Measurements from ENCODE around the gene ENOSF1. TPM values are rescaled to one million over a fixed set of nuclear protein-coding genes. Genes with fewer than 3 reads are reported as not detected.

Gene ENOSF1
- total and polyA plus RNA-seq, 8 donors: 27.1 to 69.2 (median 46.7) TPM

DNA sequence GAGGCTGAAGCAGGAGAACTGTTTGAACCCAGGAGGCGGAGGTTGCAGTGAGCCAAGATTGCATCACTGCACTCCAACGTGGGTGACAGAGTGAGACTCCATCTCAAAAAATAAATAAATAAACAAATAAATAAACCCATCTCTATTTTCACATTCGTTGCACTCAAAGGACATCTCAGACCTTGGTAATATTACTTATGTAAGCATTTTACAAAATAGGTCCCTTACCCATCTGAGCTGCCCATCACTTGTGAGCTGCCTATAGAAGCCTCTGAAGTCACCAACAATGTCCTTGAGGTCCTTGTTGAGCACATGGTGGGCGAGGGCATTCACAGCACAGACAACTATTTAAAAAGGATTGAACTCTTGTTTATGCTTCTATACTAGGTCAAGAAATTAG is 15.4 kb downstream of the ENOSF1 start:
- intact Hi-C loops (cut with DNase I): no loop called here
- peaks cover 0 to 22% (median 0%) of the 10 kb centered on the region in 3 donors for H3K36me3 ChIP-seq
- H3K4me1 ChIP-seq: no peaks in the 10 kb centered on the region
- no peak overlapping the region for H3K27ac ChIP-seq
- WGBS, 2 donors: 96 to 98% methylated on average over 4 of the region's 4 CpGs
- no peak for ATAC-seq
- DNase-seq: no peak
- no peak overlapping the region for H3K4me3 ChIP-seq
- no peaks in the 10 kb centered on the region for H3K27me3 ChIP-seq
- no peaks in the 10 kb centered on the region for H3K9me3 ChIP-seq
- TF ChIP-seq, protein P1, sequence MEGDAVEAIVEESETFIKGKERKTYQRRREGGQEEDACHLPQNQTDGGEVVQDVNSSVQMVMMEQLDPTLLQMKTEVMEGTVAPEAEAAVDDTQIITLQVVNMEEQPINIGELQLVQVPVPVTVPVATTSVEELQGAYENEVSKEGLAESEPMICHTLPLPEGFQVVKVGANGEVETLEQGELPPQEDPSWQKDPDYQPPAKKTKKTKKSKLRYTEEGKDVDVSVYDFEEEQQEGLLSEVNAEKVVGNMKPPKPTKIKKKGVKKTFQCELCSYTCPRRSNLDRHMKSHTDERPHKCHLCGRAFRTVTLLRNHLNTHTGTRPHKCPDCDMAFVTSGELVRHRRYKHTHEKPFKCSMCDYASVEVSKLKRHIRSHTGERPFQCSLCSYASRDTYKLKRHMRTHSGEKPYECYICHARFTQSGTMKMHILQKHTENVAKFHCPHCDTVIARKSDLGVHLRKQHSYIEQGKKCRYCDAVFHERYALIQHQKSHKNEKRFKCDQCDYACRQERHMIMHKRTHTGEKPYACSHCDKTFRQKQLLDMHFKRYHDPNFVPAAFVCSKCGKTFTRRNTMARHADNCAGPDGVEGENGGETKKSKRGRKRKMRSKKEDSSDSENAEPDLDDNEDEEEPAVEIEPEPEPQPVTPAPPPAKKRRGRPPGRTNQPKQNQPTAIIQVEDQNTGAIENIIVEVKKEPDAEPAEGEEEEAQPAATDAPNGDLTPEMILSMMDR (IDR thresholded peaks at IDR 0.05): no peak
- no peak for FAIRE-seq

DNA sequence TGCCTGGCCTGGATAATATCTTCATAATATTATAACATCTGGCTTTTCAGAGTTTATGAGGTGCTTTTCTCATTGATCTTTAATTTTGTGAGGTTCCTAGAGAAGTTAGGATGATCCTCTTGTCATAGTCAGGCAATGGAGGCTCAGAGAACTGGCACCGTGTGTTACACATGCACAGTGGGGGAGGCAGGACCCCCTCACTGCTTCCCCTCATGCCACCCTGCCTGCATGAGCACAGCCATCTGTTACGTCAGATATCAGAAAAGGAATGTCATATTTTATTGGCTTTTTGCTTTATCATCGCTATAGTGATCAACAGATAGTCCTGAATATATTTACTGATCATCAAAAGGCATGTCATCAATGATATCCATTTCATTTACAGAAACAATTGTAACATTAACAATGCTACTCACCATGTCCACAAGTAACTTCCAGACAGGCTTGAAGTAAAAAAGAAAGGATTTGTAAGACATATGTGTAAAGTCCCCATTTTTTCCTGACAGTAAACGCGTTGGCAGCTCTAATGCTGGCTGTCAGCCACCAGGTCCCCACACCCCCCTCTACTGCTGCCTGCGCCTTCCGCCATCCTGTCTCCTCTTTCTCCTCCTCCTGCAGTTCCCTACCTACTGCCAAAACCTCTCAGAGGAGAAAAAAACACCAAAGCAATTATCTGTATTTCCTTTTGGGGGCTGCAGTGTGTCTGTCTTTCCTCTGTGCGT is 18.8 kb downstream of the ENOSF1 start:
- WGBS, 2 donors: 82 to 87% methylated on average over 8 of the region's 8 CpGs
- Histone ChIP-seq H3K4me3 (no peak overlapping the region), H3K27ac (no peak overlapping the region), H3K27me3 (no peaks in the 10 kb centered on the region), H3K4me1 (no peaks in the 10 kb centered on the region), H3K36me3 (peaks cover 0 to 27% (median 0%) of the 10 kb centered on the region in 3 donors), H3K9me3 (no peaks in the 10 kb centered on the region)
- FAIRE-seq (no peak), ATAC-seq (no peak), DNase-seq (peak in 1 of 6 donors; percentile 21)
- TF ChIP-seq, protein P1 (IDR thresholded peaks at IDR 0.05): no peak
- intact Hi-C loops (cut with DNase I): no loop called here

DNA sequence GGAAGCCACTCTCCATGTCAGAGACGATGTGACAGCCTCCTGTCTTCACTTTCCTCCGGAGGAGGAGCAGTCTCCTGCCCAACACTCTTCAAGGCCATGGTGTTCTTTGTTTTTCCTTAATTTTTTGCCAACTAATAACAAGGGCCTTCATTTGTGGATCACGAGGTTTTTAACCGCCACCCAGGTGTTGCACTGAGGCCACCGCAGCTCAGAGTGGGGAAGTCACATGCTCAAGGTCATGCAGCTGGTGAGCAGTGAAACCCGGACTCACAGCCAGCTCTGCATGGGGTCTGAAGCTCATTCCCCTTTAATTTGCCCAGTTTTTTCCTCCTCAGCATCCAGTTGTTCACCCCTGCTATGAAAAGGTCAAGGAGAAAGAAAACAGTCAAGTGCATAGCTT is 19.6 kb downstream of the ENOSF1 start:
- peak in 3 of 4 donors; percentile 38 to 71 (median 64) for ATAC-seq
- H3K27me3 ChIP-seq: no peaks in the 10 kb centered on the region
- H3K4me1 ChIP-seq: no peaks in the 10 kb centered on the region
- DNase-seq: peak in 1 of 6 donors; percentile 28
- no peak overlapping the region for H3K4me3 ChIP-seq
- no peak for FAIRE-seq
- H3K27ac ChIP-seq: no peak overlapping the region
- peaks cover 0 to 27% (median 0%) of the 10 kb centered on the region in 3 donors for H3K36me3 ChIP-seq
- intact Hi-C loops (cut with DNase I): no loop called here
- TF ChIP-seq, protein P1 (IDR thresholded peaks at IDR 0.05): no peak
- 48% methylated on average over 6 of the region's 6 CpGs for WGBS, 2 donors
- no peaks in the 10 kb centered on the region for H3K9me3 ChIP-seq

DNA sequence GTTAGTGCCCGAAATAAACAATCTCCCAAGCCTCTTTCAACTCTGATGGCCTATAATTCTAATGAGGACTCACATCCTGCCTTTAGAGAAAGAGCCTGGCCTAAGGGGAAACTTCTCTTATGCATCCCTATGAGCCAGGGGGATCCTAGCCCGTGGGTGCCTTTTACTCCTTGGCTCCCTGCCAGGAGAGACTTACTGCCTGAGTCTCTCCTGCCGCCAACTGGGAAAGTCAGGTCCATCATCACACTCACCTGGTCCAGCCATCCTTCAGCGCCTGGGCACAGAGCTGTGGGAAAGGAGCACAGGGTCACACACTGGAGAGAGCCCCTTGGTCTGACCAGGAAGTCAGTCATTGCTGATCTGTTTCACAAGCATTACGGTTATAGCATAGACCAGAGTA is 24.1 kb downstream of the ENOSF1 start:
- ATAC-seq (no peak), DNase-seq (no peak), FAIRE-seq (no peak)
- WGBS, 2 donors: 82 to 83% methylated on average over 5 of the region's 5 CpGs
- peaks cover 0 to 14% (median 0%) of the 10 kb centered on the region in 3 donors for H3K36me3 ChIP-seq
- no peak overlapping the region for H3K4me3 ChIP-seq
- H3K27ac ChIP-seq: no peak overlapping the region
- TF ChIP-seq, protein P1 (IDR thresholded peaks at IDR 0.05): no peak
- no peaks in the 10 kb centered on the region for H3K27me3 ChIP-seq
- H3K4me1 ChIP-seq: peaks cover under 1 to 2% (median 1%) of the 10 kb centered on the region in 3 donors
- no peaks in the 10 kb centered on the region for H3K9me3 ChIP-seq
- intact Hi-C loops (cut with DNase I): no loop called here
